ENCODE measurements around the gene CMTR1.
"Not testable (repeated sequence)": the region's sequence is repeated elsewhere in the genome, so short reads cannot be mapped to it uniquely, and the experiment has no call there.

Gene CMTR1, protein sequence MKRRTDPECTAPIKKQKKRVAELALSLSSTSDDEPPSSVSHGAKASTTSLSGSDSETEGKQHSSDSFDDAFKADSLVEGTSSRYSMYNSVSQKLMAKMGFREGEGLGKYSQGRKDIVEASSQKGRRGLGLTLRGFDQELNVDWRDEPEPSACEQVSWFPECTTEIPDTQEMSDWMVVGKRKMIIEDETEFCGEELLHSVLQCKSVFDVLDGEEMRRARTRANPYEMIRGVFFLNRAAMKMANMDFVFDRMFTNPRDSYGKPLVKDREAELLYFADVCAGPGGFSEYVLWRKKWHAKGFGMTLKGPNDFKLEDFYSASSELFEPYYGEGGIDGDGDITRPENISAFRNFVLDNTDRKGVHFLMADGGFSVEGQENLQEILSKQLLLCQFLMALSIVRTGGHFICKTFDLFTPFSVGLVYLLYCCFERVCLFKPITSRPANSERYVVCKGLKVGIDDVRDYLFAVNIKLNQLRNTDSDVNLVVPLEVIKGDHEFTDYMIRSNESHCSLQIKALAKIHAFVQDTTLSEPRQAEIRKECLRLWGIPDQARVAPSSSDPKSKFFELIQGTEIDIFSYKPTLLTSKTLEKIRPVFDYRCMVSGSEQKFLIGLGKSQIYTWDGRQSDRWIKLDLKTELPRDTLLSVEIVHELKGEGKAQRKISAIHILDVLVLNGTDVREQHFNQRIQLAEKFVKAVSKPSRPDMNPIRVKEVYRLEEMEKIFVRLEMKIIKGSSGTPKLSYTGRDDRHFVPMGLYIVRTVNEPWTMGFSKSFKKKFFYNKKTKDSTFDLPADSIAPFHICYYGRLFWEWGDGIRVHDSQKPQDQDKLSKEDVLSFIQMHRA

DNA sequence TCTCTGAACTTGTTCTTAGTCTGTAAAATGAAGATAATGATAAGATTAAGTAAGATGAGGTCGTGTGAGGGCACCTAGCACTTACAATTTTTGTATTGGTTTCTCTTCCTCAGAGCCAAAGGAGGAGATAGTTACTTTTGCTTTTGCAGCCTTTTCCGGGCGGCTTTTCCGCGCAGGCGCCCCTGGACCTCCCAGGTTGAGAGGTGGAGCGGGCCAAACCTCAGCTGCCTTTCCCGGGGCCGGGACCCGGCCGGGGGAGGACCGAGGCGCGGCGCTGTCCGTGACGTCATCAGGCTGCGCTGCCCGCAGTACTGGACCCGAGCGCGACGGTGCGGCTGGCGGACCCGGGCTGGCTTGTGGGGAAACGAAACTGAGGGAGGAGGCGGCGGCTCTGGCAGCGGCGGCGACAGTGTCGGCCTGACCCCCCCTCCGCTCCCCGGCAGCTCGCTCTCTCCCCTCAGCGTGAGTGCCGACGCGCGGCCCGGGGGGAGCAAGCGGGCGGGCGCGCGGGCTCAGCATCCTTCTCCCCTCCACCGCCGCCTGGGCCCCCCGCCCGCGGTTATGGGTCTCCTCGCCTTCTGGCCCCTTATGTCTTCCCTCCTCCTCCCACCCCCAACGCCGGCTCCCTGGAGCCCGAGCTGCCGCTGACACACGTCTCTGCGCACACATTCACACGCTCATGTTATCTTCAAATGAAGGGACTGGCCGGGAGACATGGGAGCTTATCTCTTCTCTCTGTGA is at the start of gene CMTR1:
CMTR1 (plus strand) TSS at position 306 of the 741 bp plus-strand sequence. CDS start 2,409 bp downstream, outside the sequence.
- DNase-seq (ENCODE audit: low read depth): peak; percentile 98

GRCh38 chr6:37388578-37388977 is 44.4 kb upstream of the CMTR1 start:
- no peak for DNase-seq (ENCODE audit: low read depth)

GRCh38 chr6:37389857-37390256 is 43.2 kb upstream of the CMTR1 start:
- no peak for DNase-seq (ENCODE audit: low read depth)

DNA sequence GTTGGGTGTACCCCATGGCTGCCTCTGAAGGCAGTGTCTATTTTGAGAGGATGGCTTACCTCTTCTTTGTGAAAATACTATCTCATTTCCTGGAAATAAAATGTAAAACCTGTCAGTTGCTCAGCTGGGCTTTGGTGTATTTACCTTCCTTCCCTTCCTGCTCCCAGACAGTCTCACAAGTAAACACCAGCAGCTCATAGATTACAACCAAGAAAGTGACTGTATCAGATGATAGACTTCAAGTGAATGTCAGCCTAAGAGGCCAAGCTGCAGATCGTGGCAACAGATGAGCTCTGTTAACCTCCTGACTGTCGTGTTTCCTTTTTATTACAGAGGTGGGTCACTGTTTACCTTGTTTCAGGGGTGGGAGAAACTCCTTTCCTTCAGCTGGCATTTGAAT is 41.9 kb upstream of the CMTR1 start:
- DNase-seq (ENCODE audit: low read depth): no peak

- no peak for DNase-seq (ENCODE audit: low read depth)
Measured at GRCh38 chr6:37392821-37393220, 40.2 kb upstream of the CMTR1 start.

DNA sequence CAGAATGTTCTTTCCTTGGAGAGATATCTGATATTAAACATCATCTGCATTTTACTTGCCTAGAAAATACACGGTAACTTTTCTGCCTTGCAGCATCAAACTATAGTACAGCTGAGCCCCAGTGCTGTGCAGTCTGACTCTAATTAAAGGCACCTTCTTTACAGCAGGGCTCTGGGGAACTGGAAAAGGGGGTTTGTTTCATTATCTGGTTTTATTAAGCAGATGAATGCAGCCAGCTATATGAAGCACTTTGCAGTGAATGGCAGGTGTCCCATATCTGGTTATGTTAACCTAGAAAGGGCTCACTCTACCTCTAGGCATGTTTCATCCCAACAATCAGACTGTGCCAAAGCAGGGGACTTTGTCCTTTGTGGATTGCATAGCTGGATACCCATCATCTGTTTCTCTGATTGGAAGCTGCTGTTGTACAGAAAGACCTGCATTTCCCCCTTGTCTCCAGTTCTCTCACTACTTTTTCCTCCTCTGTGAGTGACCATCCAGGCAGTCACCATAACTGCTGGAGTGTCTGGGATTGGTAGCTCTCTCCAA is 39.6 kb upstream of the CMTR1 start:
- DNase-seq (ENCODE audit: low read depth): no peak

- no peak for DNase-seq (ENCODE audit: low read depth)
Measured at GRCh38 chr6:37396571-37397180, 36.3 kb upstream of the CMTR1 start.

DNA sequence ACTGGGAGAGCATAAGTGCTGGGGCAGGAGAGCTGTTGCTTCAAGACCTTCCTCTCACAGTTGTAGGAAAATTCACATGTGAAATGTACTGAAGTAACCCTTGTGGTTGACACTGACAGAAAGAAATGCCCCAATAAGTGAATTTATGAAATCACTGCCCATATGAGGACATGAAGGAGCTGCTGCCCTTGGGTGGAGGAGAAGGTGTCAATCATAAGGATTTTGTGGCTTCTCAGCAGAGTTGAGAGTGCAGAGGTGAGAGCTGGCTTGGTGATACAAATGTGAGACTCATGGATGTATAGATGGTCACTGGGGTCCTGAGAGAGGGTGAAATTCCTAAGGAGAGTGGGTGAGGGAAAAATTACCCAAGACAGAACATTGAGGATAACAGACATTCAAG is 33.9 kb upstream of the CMTR1 start:
- DNase-seq (ENCODE audit: low read depth): no peak

DNA sequence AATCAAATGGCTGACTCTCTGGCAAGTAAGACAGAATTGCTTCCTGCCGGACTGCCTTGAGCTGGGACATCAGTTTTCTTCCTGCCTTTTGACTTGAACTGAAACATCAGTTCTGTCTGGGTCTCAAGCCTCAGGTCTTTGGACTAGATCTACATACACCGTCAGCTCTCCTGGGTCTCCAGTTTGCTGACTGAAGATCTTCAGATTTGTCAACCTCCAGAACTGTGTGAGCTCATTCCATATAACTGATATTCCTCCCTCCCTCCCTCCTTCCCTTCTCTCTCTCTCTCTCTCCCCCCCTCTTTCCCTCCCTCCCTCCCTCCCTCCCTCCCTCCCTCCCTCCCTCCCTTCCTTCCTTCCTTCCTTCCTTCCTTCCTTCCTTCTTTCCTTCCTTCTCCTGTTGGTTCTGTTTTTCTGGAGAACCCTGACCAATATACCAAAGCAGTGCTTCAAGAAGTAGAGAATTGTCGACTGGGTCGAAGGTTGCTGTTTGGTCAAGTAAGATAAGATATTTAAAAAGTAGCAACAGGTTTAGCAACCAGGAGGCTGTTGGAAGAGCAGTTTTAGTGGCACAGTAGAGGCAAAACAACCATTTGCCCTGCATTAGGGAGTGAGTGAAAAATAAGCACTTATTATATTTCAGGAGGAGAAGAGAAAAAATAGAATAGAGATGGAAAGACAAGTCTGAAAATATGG is 33.1 kb upstream of the CMTR1 start:
- no peak for DNase-seq (ENCODE audit: low read depth)

- not testable (repeated sequence) for DNase-seq (ENCODE audit: low read depth)
Measured at GRCh38 chr6:37401658-37402057, 31.4 kb upstream of the CMTR1 start.

- DNase-seq (ENCODE audit: low read depth): no peak
Measured at GRCh38 chr6:37406726-37407341, 26.2 kb upstream of the CMTR1 start.

DNA sequence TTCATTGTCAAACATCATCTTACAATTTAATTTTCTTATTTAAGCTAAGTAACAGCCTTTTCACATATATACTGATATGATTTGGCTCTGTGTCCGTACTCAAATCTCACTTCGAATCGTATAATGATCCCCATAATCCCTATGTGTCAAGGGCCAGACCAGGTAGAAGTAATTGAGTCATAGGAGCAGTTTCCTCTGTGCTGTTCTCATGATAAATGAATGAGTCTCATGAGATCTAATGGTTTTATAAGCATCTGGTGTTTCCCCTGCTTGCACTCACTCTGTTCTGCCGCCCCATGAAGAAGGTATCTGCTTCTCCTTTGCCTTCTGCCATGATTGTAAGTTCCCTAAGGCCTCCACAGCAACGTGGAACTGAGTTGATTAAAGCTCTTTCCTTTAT is 25.1 kb upstream of the CMTR1 start:
- DNase-seq (ENCODE audit: low read depth): no peak

GRCh38 chr6:37409501-37409900 is 23.5 kb upstream of the CMTR1 start:
- no peak for DNase-seq (ENCODE audit: low read depth)

- no peak for DNase-seq (ENCODE audit: low read depth)
Measured at GRCh38 chr6:37417393-37417792, 15.6 kb upstream of the CMTR1 start.

- no peak for DNase-seq (ENCODE audit: low read depth)
Measured at GRCh38 chr6:37418722-37419121, 14.3 kb upstream of the CMTR1 start.

DNA sequence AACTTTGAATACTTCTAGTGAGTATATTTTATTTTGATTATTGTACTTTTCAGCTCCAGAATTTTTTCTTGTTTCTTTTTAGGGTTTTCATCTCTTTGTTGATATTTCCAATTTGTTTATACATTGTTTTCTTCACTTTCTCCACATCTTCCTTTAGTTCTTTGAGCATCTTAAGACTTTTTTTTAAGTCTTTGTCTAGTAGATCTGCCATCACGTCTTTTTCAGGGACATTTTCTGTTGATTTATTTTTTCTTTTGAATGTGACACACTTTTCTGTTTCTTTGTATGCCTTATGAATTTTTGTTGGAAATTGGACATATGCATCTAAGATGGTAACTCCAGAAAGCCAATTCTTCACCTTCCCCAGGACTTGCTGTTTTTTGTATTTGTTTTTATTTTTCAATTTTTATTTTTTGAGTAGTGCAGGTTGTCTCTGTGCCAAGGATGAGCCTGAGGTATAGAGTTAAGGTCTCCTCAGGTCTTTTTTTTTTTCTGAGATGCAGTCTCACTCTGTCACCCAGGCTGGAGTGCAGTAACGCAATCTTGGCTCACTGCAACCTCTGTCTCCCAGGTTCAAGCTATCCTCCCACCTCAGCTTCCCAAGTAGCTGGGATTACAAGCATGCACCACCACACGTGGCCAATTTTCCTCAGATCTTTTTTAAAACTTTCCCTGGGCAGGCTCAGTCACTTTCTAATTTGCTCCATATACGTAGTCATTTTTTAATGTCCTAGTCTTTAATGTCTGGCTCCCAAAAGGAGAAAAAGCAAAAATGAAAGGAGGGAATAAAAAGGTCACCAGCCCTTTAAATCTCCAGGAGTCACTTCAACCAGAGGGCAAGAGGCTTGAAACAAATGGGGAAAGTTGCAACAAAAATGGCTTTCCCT is 6.7 kb upstream of the CMTR1 start:
- DNase-seq (ENCODE audit: low read depth): no peak

DNA sequence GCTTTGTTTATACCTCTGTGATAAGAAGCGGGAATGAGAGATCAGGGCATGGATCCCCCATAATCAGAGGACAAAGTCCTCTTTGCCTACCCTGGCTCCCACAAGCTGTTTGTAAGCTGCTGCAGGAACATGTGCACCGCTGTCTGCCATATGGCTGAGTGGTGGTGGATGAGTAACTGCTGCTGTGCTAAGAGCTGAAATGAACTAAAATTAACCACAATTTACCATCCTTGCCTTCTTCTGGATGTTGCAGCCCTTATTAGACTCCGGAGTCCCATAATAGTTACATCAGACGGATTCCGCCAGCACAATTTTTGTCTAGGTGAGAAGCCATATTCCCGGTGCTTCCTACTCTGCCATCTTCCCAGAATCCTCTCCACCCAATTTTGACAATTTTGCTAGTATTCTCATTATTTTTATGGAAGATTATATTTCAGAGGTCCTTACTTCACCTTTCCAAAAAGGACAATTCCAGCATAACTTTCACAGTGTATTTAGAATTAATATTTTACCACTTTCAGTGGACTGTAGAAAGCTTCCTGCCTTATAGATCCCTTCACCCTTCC is 6.0 kb upstream of the CMTR1 start:
- DNase-seq (ENCODE audit: low read depth): no peak

DNA sequence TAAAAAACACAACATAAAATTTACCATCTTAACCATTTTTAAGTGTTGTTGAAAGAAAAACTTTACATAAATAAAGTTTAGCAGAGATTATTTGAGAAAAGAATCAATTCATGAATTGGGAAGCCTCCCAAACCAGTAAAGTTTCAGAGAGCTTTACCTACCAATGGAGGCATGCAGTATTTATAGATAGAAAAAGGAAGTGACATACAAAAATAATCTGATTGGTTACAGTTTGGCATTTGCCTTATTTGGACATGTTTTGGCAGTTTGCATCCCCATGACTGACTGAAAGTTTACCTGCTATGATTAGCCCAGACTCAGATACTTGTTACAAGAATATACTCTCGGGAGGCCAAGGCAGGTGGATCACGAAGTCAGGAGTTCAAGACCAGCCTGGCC is 3.7 kb upstream of the CMTR1 start:
- no peak for DNase-seq (ENCODE audit: low read depth)

GRCh38 chr6:37432590-37432915 is 468 bp upstream of the CMTR1 start:
- DNase-seq (ENCODE audit: low read depth): no peak
